Left lung (tissue), 10 donors: ENCODE data around the gene NR2C1. TPM values are rescaled to one million over a fixed set of nuclear protein-coding genes. Genes with fewer than 3 reads are reported as not detected.

ENCODE experiments used
- ATAC-seq: fragments of 200-7000 bp; cut with Tn5 transposase; one replicate; pipeline ENCODE4 v1.9.1; 2020; ENCODE audit warnings: moderate library complexity
- DNase-seq, 4 donors: peaks; one replicate each; pipeline ENCODE4 v3.0.0-alpha.2; 2013 to 2020
- H3K27ac ChIP-seq, 2 donors: fragments of 200-600 bp; sonication (generic) in 1 of 2; one replicate each; pipeline versions ENCODE4 v1.5.0 to v1.8.0; 2020 to 2021
- H3K27me3 ChIP-seq, 2 donors: fragments of 200-600 bp; sonication (generic) in 1 of 2; one replicate each; pipeline versions ENCODE4 v1.5.0 to v1.8.0; 2020 to 2021
- H3K36me3 ChIP-seq, 2 donors: fragments of 200-600 bp; sonication (generic) in 1 of 2; one replicate each; pipeline versions ENCODE4 v1.5.0 to v1.8.0; 2020 to 2021
- H3K4me1 ChIP-seq, 2 donors: fragments of 200-600 bp; one replicate each; pipeline ENCODE4 v1.8.0; 2021
- H3K4me3 ChIP-seq, 2 donors: fragments of 200-600 bp; sonication (generic) in 1 of 2; one replicate each; pipeline versions ENCODE4 v1.5.0 to v1.8.0; 2020 to 2021; ENCODE audit warnings: mild to moderate bottlenecking in 1 of 2
- H3K9me3 ChIP-seq, 2 donors: fragments of 200-600 bp; sonication (generic) in 1 of 2; one replicate each; pipeline versions ENCODE4 v1.5.0 to v1.8.0; 2020 to 2021
- CTCF ChIP-seq, 2 donors: fragments of 200-600 bp; sonication (generic) in 1 of 2; IDR thresholded peaks; one replicate each; pipeline versions ENCODE4 v1.5.0 to v1.8.0; 2021; ENCODE audit warnings: antibody characterized with exemption in 2 of 2
- intact Hi-C, 2 donors: fragments of 100-400 bp; cut with DNase I; formaldehyde crosslinking; loops; one replicate each; pipeline versions ENCODE4 v1.11.2 to v1.14.2; 2022
- polyA plus RNA-seq, 6 donors: library from polyadenylated mRNA; unstranded; fragments of 120-200 nt; gene quantifications; one replicate each; pipeline ENCODE4 v1.2.1, GENCODE V29; 2013; ENCODE audit not compliant: insufficient read length in 6 of 6
- total RNA-seq, 2 donors: library from RNA; stranded (reverse); fragmentation: NEBNext Ultra II Directional; extraction: Animal tissue kit (Norgen Biotek cat#: 25700); gene quantifications; one replicate each; pipeline ENCODE4 v1.2.1, GENCODE V29; 2021
- donor health status: DM: no; HTN: yes; CAD: no.
- donor health status: DM: no; HTN: no; CAD: no.

Gene NR2C1
- total and polyA plus RNA-seq, 8 donors = 28.8 to 100.0 (median 75.3) TPM

GRCh38 chr12:95057424-95057823, 16.0 kb downstream of the NR2C1 start:
- no peaks in the 10 kb centered on the region for H3K9me3 ChIP-seq
- no peak overlapping the region for H3K27ac ChIP-seq
- H3K27me3 ChIP-seq = no peaks in the 10 kb centered on the region
- no peaks in the 10 kb centered on the region for H3K4me1 ChIP-seq
- no peak overlapping the region for H3K4me3 ChIP-seq
- H3K36me3 ChIP-seq = peaks cover 3 to 94% of the 10 kb centered on the region in 2 donors
- ATAC-seq (no peak), DNase-seq (no peak)
- no peak for TF ChIP-seq CTCF (IDR thresholded peaks at IDR 0.05)
- intact Hi-C loops = no loop called here

- Histone ChIP-seq H3K9me3 (no peaks in the 10 kb centered on the region), H3K4me1 (no peaks in the 10 kb centered on the region), H3K27ac (no peak overlapping the region), H3K36me3 (peaks cover 3 to 87% of the 10 kb centered on the region in 2 donors), H3K4me3 (no peak overlapping the region), H3K27me3 (no peaks in the 10 kb centered on the region)
- DNase-seq (no peak), ATAC-seq (no peak)
- TF ChIP-seq CTCF (IDR thresholded peaks at IDR 0.05) = no peak
- intact Hi-C loops = no loop called here
These were observed 18.4 kb downstream of the NR2C1 start for GRCh38 chr12:95055057-95055456.

GRCh38 chr12:95054206-95054605, 19.2 kb downstream of the NR2C1 start:
- no peak overlapping the region for H3K4me3 ChIP-seq
- no peaks in the 10 kb centered on the region for H3K4me1 ChIP-seq
- no peak for ATAC-seq
- no peak for DNase-seq
- intact Hi-C loops = no loop called here
- peaks cover 3 to 84% of the 10 kb centered on the region in 2 donors for H3K36me3 ChIP-seq
- no peaks in the 10 kb centered on the region for H3K9me3 ChIP-seq
- H3K27me3 ChIP-seq = no peaks in the 10 kb centered on the region
- TF ChIP-seq CTCF (IDR thresholded peaks at IDR 0.05) = no peak
- no peak overlapping the region for H3K27ac ChIP-seq

GRCh38 chr12:95051241-95051640, 22.2 kb downstream of the NR2C1 start:
- intact Hi-C loops = no loop called here
- no peak for TF ChIP-seq CTCF (IDR thresholded peaks at IDR 0.05)
- no peak for ATAC-seq
- H3K9me3 ChIP-seq = no peaks in the 10 kb centered on the region
- no peaks in the 10 kb centered on the region for H3K4me1 ChIP-seq
- no peak for DNase-seq
- peaks cover 0 to 79% of the 10 kb centered on the region in 2 donors for H3K36me3 ChIP-seq
- H3K4me3 ChIP-seq = no peak overlapping the region
- no peak overlapping the region for H3K27ac ChIP-seq
- H3K27me3 ChIP-seq = no peaks in the 10 kb centered on the region

GRCh38 chr12:95037906-95038305, 35.5 kb downstream of the NR2C1 start:
- no peaks in the 10 kb centered on the region for H3K9me3 ChIP-seq
- intact Hi-C loops = no loop called here
- no peak overlapping the region for H3K27ac ChIP-seq
- no peaks in the 10 kb centered on the region for H3K4me1 ChIP-seq
- ATAC-seq = no peak
- TF ChIP-seq CTCF (IDR thresholded peaks at IDR 0.05) = no peak
- peaks cover 0 to 66% of the 10 kb centered on the region in 2 donors for H3K36me3 ChIP-seq
- no peaks in the 10 kb centered on the region for H3K27me3 ChIP-seq
- H3K4me3 ChIP-seq = no peak overlapping the region
- DNase-seq = no peak
